Endothelial cell of umbilical vein (primary cell): ENCODE data around the gene GYS2. TPM values are rescaled to one million over a fixed set of nuclear protein-coding genes. Genes with fewer than 3 reads are reported as not detected.

ENCODE experiments used
- BruUV-seq: library from RNA; stranded (reverse); fragments of 400-500 nt; replicated peaks from 2 replicates; lab custom pipeline; 2021; lab: Mats Ljungman, UMichigan
- CTCF ChIA-PET: fragments of 300-600, 350-600 bp; sonication (Branson Sonifier 250); formaldehyde crosslinking; loops from one replicate; lab custom pipeline; 2021; ENCODE audit warnings: antibody characterized with exemption, inconsistent platforms; lab: Charles Lee
- POLR2A ChIA-PET: fragments of 300-600, 350-600 bp; sonication (Branson Sonifier 250); formaldehyde crosslinking; loops from one replicate; lab custom pipeline; 2021; ENCODE audit warnings: antibody characterized with exemption, inconsistent platforms; lab: Charles Lee
- DNase-seq: peaks from one replicate; pipeline ENCODE4 v3.0.0-alpha.2; 2011; ENCODE audit warnings: low read depth, low spot score
- FAIRE-seq: peaks from 2 replicates; lab custom pipeline; 2011; peaks lifted over from hg19 to GRCh38; lab: Jason Lieb, UNC
- H2AFZ ChIP-seq: 2 replicates; pipeline ENCODE4 v1.6.0; 2012; ENCODE audit warnings: low read depth, low read length, control low read depth, inconsistent platforms
- H3K27ac ChIP-seq: 2 replicates; pipeline ENCODE4 v1.5.1; 2011; ENCODE audit warnings: low read depth, mild to moderate bottlenecking, control low read depth, low read length, moderate library complexity; ENCODE audit not compliant: insufficient read depth
- H3K27me3 ChIP-seq, 2 experiments: 2 replicates each; pipeline versions ENCODE4 v1.6.0 to v1.6.1; 2011; ENCODE audit warnings: low read length in 2 of 2, mixed read lengths in 1 of 2; ENCODE audit not compliant: control insufficient read depth in 2 of 2, insufficient read depth in 2 of 2
- H3K36me3 ChIP-seq, 2 experiments: 2 replicates in 1 of 2; 3 replicates in 1 of 2; pipeline ENCODE4 v1.5.1; 2011; ENCODE audit warnings: low read length in 2 of 2, mild to moderate bottlenecking in 1 of 2, moderate library complexity in 1 of 2; ENCODE audit not compliant: control insufficient read depth in 2 of 2, insufficient read depth in 2 of 2; ENCODE audit errors: extremely low read depth in 1 of 2
- H3K4me1 ChIP-seq: 3 replicates; pipeline ENCODE4 v1.5.1; 2011; ENCODE audit warnings: mild to moderate bottlenecking, low read length; ENCODE audit not compliant: control insufficient read depth, insufficient read depth; ENCODE audit errors: extremely low read depth
- H3K4me2 ChIP-seq: 2 replicates; pipeline ENCODE4 v1.6.1; 2011; ENCODE audit warnings: low read length, control low read depth, mixed read lengths; ENCODE audit not compliant: insufficient read depth
- H3K4me3 ChIP-seq, 3 experiments: fragments of 200-600 bp in 1 of 3; sonication (generic), shearing (Covaris generic) in 1 of 3; replicated peaks in 1 of 3; 2 replicates each; pipeline ENCODE4 v1.5.1; 2011 to 2016; ENCODE audit warnings: control low read depth in 3 of 3, low read length in 3 of 3, mild to moderate bottlenecking in 2 of 3, inconsistent platforms in 1 of 3, low read depth in 1 of 3, moderate library complexity in 1 of 3; ENCODE audit not compliant: insufficient read depth in 1 of 3
- H3K79me2 ChIP-seq: 2 replicates; pipeline ENCODE4 v1.6.0; 2012; ENCODE audit warnings: low read length, inconsistent platforms; ENCODE audit not compliant: control insufficient read depth, insufficient read depth
- H3K9ac ChIP-seq: replicated peaks from 2 replicates; pipeline ENCODE3; 2011; ENCODE audit warnings: low read length, control low read depth; ENCODE audit not compliant: insufficient read depth; ENCODE audit errors: extremely low read depth
- H3K9me1 ChIP-seq: replicated peaks from 3 replicates; pipeline ENCODE4 v1.6.0; 2011; ENCODE audit warnings: mild to moderate bottlenecking, low read length; ENCODE audit not compliant: control insufficient read depth, insufficient read depth; ENCODE audit errors: extremely low read depth
- H3K9me3 ChIP-seq: replicated peaks from 2 replicates; pipeline ENCODE4 v1.5.1; 2012; ENCODE audit warnings: low read length, inconsistent platforms; ENCODE audit not compliant: control insufficient read depth, insufficient read depth
- H4K20me1 ChIP-seq: replicated peaks from 2 replicates; pipeline ENCODE3; 2011; ENCODE audit warnings: mild to moderate bottlenecking, low read length; ENCODE audit not compliant: control insufficient read depth, insufficient read depth; ENCODE audit errors: extremely low read depth
- CTCF ChIP-seq, 2 donors: IDR thresholded peaks; 1 replicate in 1 of 2; 2 replicates in 1 of 2; pipeline ENCODE4 v1.5.1; 2011; ENCODE audit warnings: low read length in 2 of 2, mild to moderate bottlenecking in 2 of 2, moderate library complexity in 2 of 2, control low read depth in 1 of 2, inconsistent platforms in 1 of 2, low read depth in 1 of 2; ENCODE audit not compliant: insufficient read depth in 1 of 2; ENCODE audit errors: extremely low read depth in 1 of 2
- EZH2 ChIP-seq: IDR thresholded peaks from 2 replicates; pipeline ENCODE4 v1.6.1; 2012; ENCODE audit warnings: borderline replicate concordance, low read depth, mild to moderate bottlenecking, moderate library complexity, low read length, inconsistent platforms; ENCODE audit not compliant: severe bottlenecking
- FOS ChIP-seq: IDR thresholded peaks from 2 replicates; pipeline ENCODE4 v1.6.1; 2011; ENCODE audit warnings: mild to moderate bottlenecking, low read length, moderate library complexity, borderline replicate concordance; ENCODE audit not compliant: insufficient read depth
- GATA2 ChIP-seq: IDR thresholded peaks from 2 replicates; pipeline ENCODE4 v1.7.0; 2011; ENCODE audit warnings: low read depth, mild to moderate bottlenecking, moderate library complexity, mixed read lengths, low read length; ENCODE audit not compliant: insufficient read length, insufficient read depth
- JUN ChIP-seq: IDR thresholded peaks from 2 replicates; pipeline ENCODE4 v1.6.1; 2011; ENCODE audit warnings: borderline replicate concordance, low read depth; ENCODE audit not compliant: insufficient read length, insufficient read depth
- MAX ChIP-seq: IDR thresholded peaks from 2 replicates; pipeline ENCODE4 v1.6.1; 2011; ENCODE audit not compliant: insufficient read depth, insufficient read length
- MYC ChIP-seq: IDR thresholded peaks from one replicate; pipeline ENCODE4 v1.6.1; 2011; ENCODE audit warnings: mild to moderate bottlenecking, low read depth, low read length
- POLR2A ChIP-seq: IDR thresholded peaks from 2 replicates; pipeline ENCODE4 v1.6.1; 2012; ENCODE audit warnings: low read depth, mild to moderate bottlenecking, control low read depth, low read length
- POLR2AphosphoS5 ChIP-seq: IDR thresholded peaks from 2 replicates; pipeline ENCODE4 v1.6.1; 2012; ENCODE audit warnings: low read depth, mild to moderate bottlenecking, control low read depth, low read length, moderate library complexity; ENCODE audit not compliant: insufficient read depth
- dilution Hi-C: fragments of 300-500 bp; cut with MboI; formaldehyde crosslinking; loops from one replicate; pipeline ENCODE4 v1.15.0; 2019; ENCODE audit warnings: low sequenced_read_pairs; ENCODE audit not compliant: extremely low pct_ligation_motif_present
- intact Hi-C: fragments of 100-400 bp; cut with micrococcal nuclease; formaldehyde crosslinking; loops from one replicate; pipeline ENCODE4 v1.10.0; 2022
- polyA plus RNA-seq, 4 experiments: library from polyadenylated mRNA; depleted of rRNA in 3 of 4; stranded (reverse) in 3 of 4; unstranded in 1 of 4; fragments of >200 nt; gene quantifications; 2 replicates each; pipeline versions ENCODE4 v1.2.1 to v1.2.3, GENCODE V29; 2011 to 2012; ENCODE audit warnings: missing spikeins in 1 of 4
- total RNA-seq: library from RNA; stranded (reverse); gene quantifications from 2 replicates; pipeline ENCODE4 v1.2.3, GENCODE V29; 2021

Gene GYS2
- total and polyA plus RNA-seq, 2 donors (not counting 3 experiments of a cell fraction or from before 2014, with no cell fraction given), result 0.04 TPM; not detected in 1

GRCh38 chr12:21558100-21558679 lies 46.5 kb downstream of the GYS2 start:
- POLR2A ChIA-PET, result no interaction called here
- intact Hi-C loops, result no loop called here
- FAIRE-seq, result no peak

More at GRCh38 chr12:21558100-21558679, 46.5 kb downstream of the GYS2 start:
- Histone ChIP-seq H3K9me1 (no peaks in the 10 kb centered on the region), H3K9ac (no peak overlapping the region), H3K4me2 (no peak overlapping the region), H3K36me3 (no peaks in the 10 kb centered on the region), H3K79me2 (no peaks in the 10 kb centered on the region), H3K27ac (no peak overlapping the region), H3K4me1 (peaks cover 3% of the 10 kb centered on the region), H3K27me3 (no peaks in the 10 kb centered on the region), H2AFZ (no peak overlapping the region), H3K4me3 (no peak overlapping the region), H4K20me1 (no peaks in the 10 kb centered on the region), H3K9me3 (no peaks in the 10 kb centered on the region)
- CTCF ChIA-PET, result no interaction called here
- dilution Hi-C loops, result no loop called here
- no peak for DNase-seq
- TF ChIP-seq JUN, result no peak
- TF ChIP-seq EZH2, result no peak
- TF ChIP-seq CTCF (IDR thresholded peaks at IDR 0.05; ENCODE audit: extremely low read depth in 1 of 2, insufficient read depth in 1 of 2, low read depth in 1 of 2, low read length in 2 of 2), result no peak
- no peak for TF ChIP-seq MAX
- TF ChIP-seq POLR2A, result no peak
- TF ChIP-seq FOS, result no peak
- no peak for TF ChIP-seq GATA2
- TF ChIP-seq MYC, result no peak
- TF ChIP-seq POLR2AphosphoS5, result no peak
- no TSS peak for BruUV-seq
